Left lung (tissue), 10 donors: Measurements from ENCODE around the gene POLR2L. TPM values are rescaled to one million over a fixed set of nuclear protein-coding genes. Genes with fewer than 3 reads are reported as not detected.

Experiments
- ATAC-seq: fragments of 200-7000 bp; cut with Tn5 transposase; one replicate; pipeline ENCODE4 v1.9.1; 2020; ENCODE audit warnings: moderate library complexity
- DNase-seq, 4 donors: peaks; one replicate each; pipeline ENCODE4 v3.0.0-alpha.2; 2013 to 2020
- H3K27ac ChIP-seq, 2 donors: fragments of 200-600 bp; sonication (generic) in 1 of 2; one replicate each; pipeline versions ENCODE4 v1.5.0 to v1.8.0; 2020 to 2021
- H3K27me3 ChIP-seq, 2 donors: fragments of 200-600 bp; sonication (generic) in 1 of 2; one replicate each; pipeline versions ENCODE4 v1.5.0 to v1.8.0; 2020 to 2021
- H3K36me3 ChIP-seq, 2 donors: fragments of 200-600 bp; sonication (generic) in 1 of 2; one replicate each; pipeline versions ENCODE4 v1.5.0 to v1.8.0; 2020 to 2021
- H3K4me1 ChIP-seq, 2 donors: fragments of 200-600 bp; one replicate each; pipeline ENCODE4 v1.8.0; 2021
- H3K4me3 ChIP-seq, 2 donors: fragments of 200-600 bp; sonication (generic) in 1 of 2; one replicate each; pipeline versions ENCODE4 v1.5.0 to v1.8.0; 2020 to 2021; ENCODE audit warnings: mild to moderate bottlenecking in 1 of 2
- H3K9me3 ChIP-seq, 2 donors: fragments of 200-600 bp; sonication (generic) in 1 of 2; one replicate each; pipeline versions ENCODE4 v1.5.0 to v1.8.0; 2020 to 2021
- CTCF ChIP-seq, 2 donors: fragments of 200-600 bp; sonication (generic) in 1 of 2; IDR thresholded peaks; one replicate each; pipeline versions ENCODE4 v1.5.0 to v1.8.0; 2021; ENCODE audit warnings: antibody characterized with exemption in 2 of 2
- intact Hi-C, 2 donors: fragments of 100-400 bp; cut with DNase I; formaldehyde crosslinking; loops; one replicate each; pipeline versions ENCODE4 v1.11.2 to v1.14.2; 2022
- polyA plus RNA-seq, 6 donors: library from polyadenylated mRNA; unstranded; fragments of 120-200 nt; gene quantifications; one replicate each; pipeline ENCODE4 v1.2.1, GENCODE V29; 2013; ENCODE audit not compliant: insufficient read length in 6 of 6
- total RNA-seq, 2 donors: library from RNA; stranded (reverse); fragmentation: NEBNext Ultra II Directional; extraction: Animal tissue kit (Norgen Biotek cat#: 25700); gene quantifications; one replicate each; pipeline ENCODE4 v1.2.1, GENCODE V29; 2021
- donor health status: DM: no; HTN: yes; CAD: no.
- donor health status: DM: no; HTN: no; CAD: no.

POLR2L gene
- total and polyA plus RNA-seq, 8 donors: 65.2 to 227 (median 103) TPM

- peak; percentile 75 for ATAC-seq
Measured at GRCh38 chr11:795634-796564, 46.4 kb downstream of the POLR2L start.

GRCh38 chr11:794766-795633 is 47.3 kb downstream of the POLR2L start:
- H3K27me3 ChIP-seq: peaks cover 0 to 5% of the 10 kb centered on the region in 2 donors
- peaks cover 0 to 42% of the 10 kb centered on the region in 2 donors for H3K36me3 ChIP-seq
- peak overlapping the region; percentile 75 to 89 for H3K4me3 ChIP-seq
- intact Hi-C loops: no loop called here
- TF ChIP-seq CTCF (IDR thresholded peaks at IDR 0.05): no peak
- H3K4me1 ChIP-seq: peaks cover 20 to 42% of the 10 kb centered on the region in 2 donors
- DNase-seq (no peak), ATAC-seq (peak; percentile 27)
- peak overlapping the region in 1 of 2 donors; percentile 85 for H3K27ac ChIP-seq
- H3K9me3 ChIP-seq: no peaks in the 10 kb centered on the region

More at GRCh38 chr11:795634-796564, 46.4 kb downstream of the POLR2L start:
- peaks cover 20 to 42% of the 10 kb centered on the region in 2 donors for H3K4me1 ChIP-seq
- H3K4me3 ChIP-seq: peak overlapping the region; percentile 75 to 89
- no peaks in the 10 kb centered on the region for H3K27me3 ChIP-seq
- H3K36me3 ChIP-seq: peaks cover 0 to 51% of the 10 kb centered on the region in 2 donors
- no peak for TF ChIP-seq CTCF (IDR thresholded peaks at IDR 0.05)
- no peaks in the 10 kb centered on the region for H3K9me3 ChIP-seq
- DNase-seq: peak; percentile 68 to 90 (median 86)
- intact Hi-C loops: no loop called here
- H3K27ac ChIP-seq: peak overlapping the region; percentile 67 to 85

- H3K36me3 ChIP-seq: peaks cover 0 to 37% of the 10 kb centered on the region in 2 donors
- no peak for ATAC-seq
- no peaks in the 10 kb centered on the region for H3K9me3 ChIP-seq
- TF ChIP-seq CTCF (IDR thresholded peaks at IDR 0.05): no peak
- H3K4me1 ChIP-seq: peaks cover 20 to 42% of the 10 kb centered on the region in 2 donors
- intact Hi-C loops: no loop called here
- H3K27ac ChIP-seq: no peak overlapping the region
- DNase-seq: no peak
- peaks cover 0 to 13% of the 10 kb centered on the region in 2 donors for H3K27me3 ChIP-seq
- H3K4me3 ChIP-seq: no peak overlapping the region
Measured at GRCh38 chr11:794013-794765, 48.1 kb downstream of the POLR2L start.

GRCh38 chr11:793556-793955 is 48.8 kb downstream of the POLR2L start:
- H3K27me3 ChIP-seq: peaks cover 0 to 19% of the 10 kb centered on the region in 2 donors
- intact Hi-C loops: no loop called here
- peaks cover 20 to 38% of the 10 kb centered on the region in 2 donors for H3K4me1 ChIP-seq
- TF ChIP-seq CTCF (IDR thresholded peaks at IDR 0.05): no peak
- H3K4me3 ChIP-seq: no peak overlapping the region
- H3K27ac ChIP-seq: no peak overlapping the region
- no peak for DNase-seq
- H3K9me3 ChIP-seq: no peaks in the 10 kb centered on the region
- peaks cover 0 to 37% of the 10 kb centered on the region in 2 donors for H3K36me3 ChIP-seq
- no peak for ATAC-seq
